AML-193 (cell line): ENCODE results near the gene PCDHB14.
"Not testable (repeated sequence)": the region's sequence is repeated elsewhere in the genome, so short reads cannot be mapped to it uniquely, and the experiment has no call there.

Experiments used
- DNase-seq, 2 experiments: peaks; one replicate each; lab custom pipeline; 2025; lab: John Stamatoyannopoulos, UW

Gene PCDHB14

DNA sequence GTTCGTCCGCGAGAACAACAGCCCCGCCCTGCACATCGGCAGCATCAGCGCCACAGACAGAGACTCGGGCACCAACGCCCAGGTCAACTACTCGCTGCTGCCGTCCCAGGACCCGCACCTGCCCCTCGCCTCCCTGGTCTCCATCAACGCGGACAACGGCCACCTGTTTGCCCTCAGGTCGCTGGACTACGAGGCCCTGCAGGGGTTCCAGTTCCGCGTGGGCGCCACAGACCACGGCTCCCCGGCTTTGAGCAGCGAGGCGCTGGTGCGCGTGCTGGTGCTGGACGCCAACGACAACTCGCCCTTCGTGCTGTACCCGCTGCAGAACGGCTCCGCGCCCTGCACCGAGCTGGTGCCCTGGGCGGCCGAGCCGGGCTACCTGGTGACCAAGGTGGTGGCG lies 12.9 kb upstream of the PCDHB14 start:
- DNase-seq = not testable (repeated sequence)

DNA sequence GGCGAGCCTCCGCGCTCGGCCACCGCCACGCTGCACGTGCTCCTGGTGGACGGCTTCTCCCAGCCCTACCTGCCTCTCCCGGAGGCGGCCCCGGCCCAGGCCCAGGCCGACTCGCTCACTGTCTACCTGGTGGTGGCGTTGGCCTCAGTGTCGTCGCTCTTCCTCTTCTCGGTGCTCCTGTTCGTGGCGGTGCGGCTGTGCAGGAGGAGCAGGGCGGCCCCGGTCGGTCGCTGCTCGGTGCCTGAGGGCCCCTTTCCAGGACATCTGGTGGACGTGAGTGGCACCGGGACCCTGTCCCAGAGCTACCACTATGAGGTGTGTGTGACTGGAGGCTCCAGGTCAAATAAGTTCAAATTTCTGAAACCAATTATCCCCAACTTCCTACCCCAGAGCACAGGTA lies 12.3 kb upstream of the PCDHB14 start:
- not testable (repeated sequence) for DNase-seq

DNA sequence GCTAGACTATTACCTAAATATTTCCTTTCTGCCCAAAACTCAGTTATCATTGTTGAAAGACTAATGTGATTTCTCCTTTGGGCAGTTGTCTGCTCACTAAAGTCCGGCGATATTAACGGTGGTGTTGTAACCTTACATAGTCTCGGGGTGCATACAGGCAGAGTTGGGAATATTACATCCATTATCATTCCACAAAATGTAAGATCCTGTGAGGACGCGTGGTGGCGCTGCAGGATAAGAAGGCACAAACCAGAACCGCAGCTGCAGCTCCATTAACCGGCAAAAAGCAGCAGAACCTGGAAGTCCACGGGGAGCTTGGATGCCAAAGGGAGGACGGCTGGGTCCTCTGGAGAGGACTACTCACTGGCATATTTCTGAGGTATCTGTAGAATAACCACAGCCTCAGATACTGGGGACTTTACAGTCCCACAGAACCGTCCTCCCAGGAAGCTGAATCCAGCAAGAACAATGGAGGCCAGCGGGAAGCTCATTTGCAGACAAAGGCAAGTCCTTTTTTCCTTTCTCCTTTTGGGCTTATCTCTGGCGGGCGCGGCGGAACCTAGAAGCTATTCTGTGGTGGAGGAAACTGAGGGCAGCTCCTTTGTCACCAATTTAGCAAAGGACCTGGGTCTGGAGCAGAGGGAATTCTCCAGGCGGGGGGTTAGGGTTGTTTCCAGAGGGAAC lies 9.3 kb upstream of the PCDHB14 start, which contains the start of gene PCDHB13:
Gene PCDHB13, plus strand, starts transcription at position 264 of the 684 bp plus-strand sequence. Its CDS starts 205 bp downstream, at position 469.
- DNase-seq = not testable (repeated sequence)

GRCh38 chr5:141214583-141214982 lies 8.6 kb upstream of the PCDHB14 start:
- DNase-seq = not testable (repeated sequence)

DNA sequence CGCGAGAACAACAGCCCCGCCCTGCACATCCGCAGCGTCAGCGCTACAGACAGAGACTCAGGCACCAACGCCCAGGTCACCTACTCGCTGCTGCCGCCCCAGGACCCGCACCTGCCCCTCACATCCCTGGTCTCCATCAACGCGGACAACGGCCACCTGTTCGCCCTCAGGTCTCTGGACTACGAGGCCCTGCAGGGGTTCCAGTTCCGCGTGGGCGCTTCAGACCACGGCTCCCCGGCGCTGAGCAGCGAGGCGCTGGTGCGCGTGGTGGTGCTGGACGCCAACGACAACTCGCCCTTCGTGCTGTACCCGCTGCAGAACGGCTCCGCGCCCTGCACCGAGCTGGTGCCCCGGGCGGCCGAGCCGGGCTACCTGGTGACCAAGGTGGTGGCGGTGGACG lies 7.6 kb upstream of the PCDHB14 start:
- not testable (repeated sequence) for DNase-seq

DNA sequence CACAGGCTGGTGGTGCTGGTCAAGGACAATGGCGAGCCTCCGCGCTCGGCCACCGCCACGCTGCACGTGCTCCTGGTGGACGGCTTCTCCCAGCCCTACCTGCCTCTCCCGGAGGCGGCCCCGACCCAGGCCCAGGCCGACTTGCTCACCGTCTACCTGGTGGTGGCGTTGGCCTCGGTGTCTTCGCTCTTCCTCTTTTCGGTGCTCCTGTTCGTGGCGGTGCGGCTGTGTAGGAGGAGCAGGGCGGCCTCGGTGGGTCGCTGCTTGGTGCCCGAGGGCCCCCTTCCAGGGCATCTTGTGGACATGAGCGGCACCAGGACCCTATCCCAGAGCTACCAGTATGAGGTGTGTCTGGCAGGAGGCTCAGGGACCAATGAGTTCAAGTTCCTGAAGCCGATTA lies 7.1 kb upstream of the PCDHB14 start:
- DNase-seq = not testable (repeated sequence)

DNA sequence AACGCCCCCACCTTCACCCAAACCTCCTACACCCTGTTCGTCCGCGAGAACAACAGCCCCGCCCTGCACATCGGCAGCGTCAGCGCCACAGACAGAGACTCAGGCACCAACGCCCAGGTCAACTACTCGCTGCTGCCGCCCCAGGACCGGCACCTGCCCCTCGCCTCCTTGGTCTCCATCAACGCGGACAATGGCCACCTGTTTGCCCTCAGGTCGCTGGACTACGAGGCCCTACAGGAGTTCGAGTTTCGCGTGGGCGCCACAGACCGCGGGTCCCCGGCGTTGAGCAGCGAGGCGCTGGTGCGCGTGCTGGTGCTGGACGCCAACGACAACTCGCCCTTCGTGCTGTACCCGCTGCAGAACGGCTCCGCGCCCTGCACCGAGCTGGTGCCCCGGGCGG lies 1.7 kb downstream of the PCDHB14 start:
- DNase-seq = not testable (repeated sequence)

DNA sequence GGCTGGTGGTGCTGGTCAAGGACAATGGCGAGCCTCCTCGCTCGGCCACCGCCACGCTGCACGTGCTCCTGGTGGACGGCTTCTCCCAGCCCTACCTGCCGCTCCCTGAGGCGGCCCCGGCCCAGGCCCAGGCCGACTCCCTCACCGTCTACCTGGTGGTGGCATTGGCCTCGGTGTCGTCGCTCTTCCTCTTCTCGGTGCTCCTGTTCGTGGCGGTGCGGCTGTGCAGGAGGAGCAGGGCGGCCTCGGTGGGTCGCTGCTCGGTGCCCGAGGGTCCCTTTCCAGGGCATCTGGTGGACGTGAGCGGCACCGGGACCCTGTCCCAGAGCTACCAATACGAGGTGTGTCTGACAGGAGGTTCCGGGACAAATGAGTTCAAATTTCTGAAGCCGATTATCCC lies 2.3 kb downstream of the PCDHB14 start:
- not testable (repeated sequence) for DNase-seq

DNA sequence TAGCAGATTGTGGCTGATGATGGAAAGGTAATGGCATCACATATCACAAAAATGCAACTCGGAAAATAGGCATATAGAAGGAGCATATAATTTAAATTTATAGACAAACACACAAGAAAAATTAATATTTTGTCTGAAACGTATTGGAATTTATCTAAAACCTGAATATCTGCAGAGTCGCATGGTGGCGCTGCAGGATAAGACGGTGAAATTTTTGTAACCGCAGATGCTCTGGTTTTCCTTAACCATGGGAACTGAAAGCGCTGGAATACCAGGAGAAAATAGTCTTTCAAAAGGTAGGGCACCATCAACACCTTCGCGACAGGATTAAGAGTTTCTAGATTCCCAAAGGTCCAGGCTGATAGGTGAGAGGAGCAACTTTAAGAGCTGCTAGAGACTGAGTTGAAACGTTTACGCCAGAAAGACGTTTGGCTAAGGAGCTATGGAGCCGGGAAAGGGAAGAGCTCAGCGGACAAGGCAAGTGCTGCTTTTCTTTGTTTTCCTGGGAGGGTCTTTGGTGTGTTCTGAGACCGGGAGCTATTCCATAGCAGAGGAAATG lies 11.0 kb downstream of the PCDHB14 start:
- DNase-seq = no peak

DNA sequence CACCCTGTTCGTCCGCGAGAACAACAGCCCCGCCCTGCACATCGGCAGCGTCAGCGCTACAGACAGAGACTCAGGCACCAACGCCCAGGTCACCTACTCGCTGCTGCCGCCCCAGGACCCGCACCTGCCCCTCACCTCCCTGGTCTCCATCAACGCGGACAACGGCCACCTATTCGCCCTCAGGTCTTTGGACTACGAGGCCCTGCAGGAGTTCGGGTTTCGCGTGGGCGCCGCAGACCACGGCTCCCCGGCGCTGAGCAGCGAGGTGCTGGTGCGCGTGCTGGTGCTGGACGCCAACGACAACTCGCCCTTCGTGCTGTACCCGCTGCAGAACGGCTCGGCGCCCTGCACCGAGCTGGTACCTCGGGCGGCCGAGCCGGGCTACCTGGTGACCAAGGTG lies 12.8 kb downstream of the PCDHB14 start:
- DNase-seq = not testable (repeated sequence)

DNA sequence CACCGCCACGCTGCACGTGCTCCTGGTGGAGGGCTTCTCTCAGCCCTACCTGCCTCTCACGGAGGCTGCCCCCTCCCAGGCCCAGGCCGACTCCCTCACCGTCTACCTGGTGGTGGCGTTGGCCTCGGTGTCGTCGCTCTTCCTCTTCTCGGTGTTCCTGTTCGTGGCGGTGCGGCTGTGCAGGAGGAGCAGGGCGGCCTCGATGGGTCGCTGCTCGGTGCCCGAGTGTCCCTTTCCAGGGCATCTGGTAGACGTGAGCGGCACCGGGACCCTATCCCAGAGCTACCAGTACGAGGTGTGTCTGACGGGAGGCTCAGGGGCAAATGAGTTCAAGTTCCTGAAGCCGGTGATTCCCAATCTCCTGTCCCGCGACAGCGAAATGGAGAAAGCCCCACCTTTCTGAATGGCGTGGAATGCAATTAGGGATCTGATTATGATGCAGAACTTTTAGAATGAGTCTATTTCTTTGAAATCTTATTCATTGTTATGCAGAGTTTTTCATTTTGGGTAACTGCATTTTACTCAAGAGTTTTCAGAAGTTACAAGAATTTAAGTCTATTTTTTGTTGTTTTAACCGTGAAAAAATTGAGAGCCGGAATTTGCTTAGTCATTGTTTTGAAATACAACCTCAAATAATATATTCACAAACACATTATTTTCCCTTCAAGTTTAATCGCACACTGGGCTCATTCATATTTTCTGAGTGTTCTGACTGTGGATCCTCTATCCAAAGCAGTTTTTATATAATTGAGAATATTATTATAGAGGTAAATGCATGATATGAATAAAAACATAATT lies 13.6 kb downstream of the PCDHB14 start:
- no peak for DNase-seq

GRCh38 chr5:141241496-141241895 lies 18.4 kb downstream of the PCDHB14 start:
- DNase-seq = no peak

- no peak for DNase-seq
Measured at GRCh38 chr5:141245250-141245717, 22.1 kb downstream of the PCDHB14 start, which contains the start of gene PCDHB15. Gene PCDHB15, plus strand, starts transcription at chr5:141245395. Its CDS starts 184 bp downstream, at chr5:141245579.

DNA sequence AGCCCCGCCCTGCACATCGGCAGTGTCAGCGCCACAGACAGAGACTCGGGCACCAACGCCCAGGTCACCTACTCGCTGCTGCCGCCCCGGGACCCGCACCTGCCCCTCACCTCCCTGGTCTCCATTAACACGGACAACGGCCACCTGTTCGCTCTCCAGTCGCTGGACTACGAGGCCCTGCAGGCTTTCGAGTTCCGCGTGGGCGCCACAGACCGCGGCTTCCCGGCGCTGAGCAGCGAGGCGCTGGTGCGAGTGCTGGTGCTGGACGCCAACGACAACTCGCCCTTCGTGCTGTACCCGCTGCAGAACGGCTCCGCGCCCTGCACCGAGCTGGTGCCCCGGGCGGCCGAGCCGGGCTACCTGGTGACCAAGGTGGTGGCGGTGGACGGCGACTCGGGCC lies 23.8 kb downstream of the PCDHB14 start:
- not testable (repeated sequence) for DNase-seq

GRCh38 chr5:141247434-141247833 lies 24.3 kb downstream of the PCDHB14 start:
- not testable (repeated sequence) for DNase-seq

DNA sequence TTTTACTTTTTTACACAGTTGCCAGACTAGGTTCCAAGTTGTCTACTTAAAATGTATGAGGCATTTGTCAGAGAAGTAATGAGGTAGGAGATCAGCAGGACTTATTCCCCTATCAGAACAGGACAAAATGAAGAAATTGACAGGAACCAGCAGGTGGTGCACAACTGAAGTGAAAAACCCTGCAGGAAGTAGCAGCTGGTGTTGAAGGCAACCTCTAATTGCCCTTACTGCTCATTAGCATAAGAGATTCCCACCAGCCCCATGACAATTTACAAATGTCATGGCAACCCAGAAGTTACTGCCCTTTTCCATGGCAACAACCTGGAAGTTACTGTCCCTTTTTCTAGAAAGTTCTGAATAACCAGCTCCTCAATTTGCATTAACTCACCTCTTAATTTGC lies 27.4 kb downstream of the PCDHB14 start:
- no peak for DNase-seq

- DNase-seq = no peak
Measured at GRCh38 chr5:141258464-141258863, 35.3 kb downstream of the PCDHB14 start.

DNA sequence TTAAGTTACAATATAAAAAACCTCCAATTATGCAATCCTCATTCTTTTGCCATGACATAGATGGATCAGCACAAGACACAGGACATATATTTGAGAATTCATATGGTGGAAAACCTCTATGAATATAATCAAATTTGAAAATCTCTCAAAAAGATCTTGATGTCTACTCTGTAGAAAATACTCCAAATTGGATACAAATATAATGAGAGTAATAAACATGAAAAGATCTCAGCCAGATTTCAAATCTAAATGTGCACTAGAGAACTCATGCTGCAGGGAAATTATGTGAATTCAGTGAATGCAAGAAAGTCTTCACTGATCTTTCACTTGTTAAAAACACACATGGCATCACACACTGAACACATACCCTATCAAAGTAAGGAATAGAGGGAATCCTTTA lies 35.8 kb downstream of the PCDHB14 start:
- no peak for DNase-seq

GRCh38 chr5:141260458-141261237 lies 37.5 kb downstream of the PCDHB14 start:
- no peak for DNase-seq

DNA sequence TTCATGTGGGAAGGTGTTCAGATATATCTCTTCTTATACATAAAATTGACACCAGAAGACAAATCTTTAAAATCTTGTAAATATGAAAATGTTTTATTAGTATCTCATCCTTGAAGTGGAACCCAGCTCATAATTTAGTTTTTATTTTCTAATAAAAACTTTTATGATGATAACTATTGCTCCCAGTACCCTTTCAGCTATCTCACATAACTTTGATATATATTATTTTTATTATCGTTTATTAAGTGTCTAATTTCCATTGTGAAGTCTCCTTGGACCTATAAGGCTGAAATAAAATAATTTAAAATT lies 38.0 kb downstream of the PCDHB14 start:
- DNase-seq = no peak

- DNase-seq = no peak
Measured at GRCh38 chr5:141269195-141269594, 46.1 kb downstream of the PCDHB14 start.

DNA sequence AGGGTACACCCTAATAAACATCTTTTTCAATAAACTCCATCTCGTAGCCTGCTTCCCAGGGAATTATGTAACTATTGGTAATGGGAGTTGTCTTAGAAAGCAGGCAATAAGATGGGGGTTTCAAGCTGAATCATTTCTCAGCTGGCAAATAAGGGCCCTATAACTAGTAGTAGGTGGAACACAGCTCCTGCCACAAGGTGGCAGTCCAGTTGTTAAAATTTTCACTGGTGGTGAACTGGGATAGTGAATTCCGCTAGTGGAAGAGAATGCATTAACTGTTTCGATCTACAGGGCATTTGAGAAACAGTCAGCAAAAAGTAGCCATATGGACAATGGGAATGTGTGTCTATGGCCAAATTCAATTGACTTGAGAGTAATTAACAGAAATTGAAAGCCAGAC lies 49.8 kb downstream of the PCDHB14 start:
- DNase-seq = no peak
